Pancreas (tissue), 10 donors: ENCODE measurements around the gene MPND. TPM values are rescaled to one million over a fixed set of nuclear protein-coding genes. Genes with fewer than 3 reads are reported as not detected.
A peak's percentile ranks its signal among the peaks of the same experiment; 100 is the strongest.

Experiments used
- ATAC-seq, 4 donors: fragments of 200-7000 bp; cut with Tn5 transposase; one replicate each; pipeline versions ENCODE4 v1.8.0 to v1.9.1; 2020; ENCODE audit warnings: mild to moderate bottlenecking in 4 of 4, moderate library complexity in 4 of 4
- DNase-seq, 6 donors: peaks; one replicate each; pipeline ENCODE4 v3.0.0-alpha.2; 2020
- FAIRE-seq: peaks from 2 replicates; lab custom pipeline; 2012; peaks lifted over from hg19 to GRCh38; lab: Jason Lieb, UNC
- H3K27ac ChIP-seq, 4 donors: fragments of 200-600 bp; sonication (generic); 1 replicate in 3 of 4; 2 replicates in 1 of 4; pipeline versions ENCODE4 v1.5.0 to v1.8.0; 2020
- H3K27me3 ChIP-seq, 4 donors: fragments of 200-600 bp; one replicate each; pipeline ENCODE4 v1.8.0; 2021
- H3K36me3 ChIP-seq, 3 donors: fragments of 200-600 bp; sonication (generic) in 1 of 3; one replicate each; pipeline versions ENCODE4 v1.5.0 to v1.8.0; 2020 to 2021
- H3K4me1 ChIP-seq, 3 donors: fragments of 200-600 bp; one replicate each; pipeline ENCODE4 v1.8.0; 2021
- H3K4me3 ChIP-seq, 4 donors: fragments of 200-600 bp; sonication (generic) in 2 of 4; one replicate each; pipeline versions ENCODE4 v1.5.0 to v1.8.0; 2020 to 2021
- H3K9me3 ChIP-seq, 4 donors: fragments of 200-600 bp; one replicate each; pipeline ENCODE4 v1.8.0; 2021
- WGBS, 2 donors: extraction: QIAGEN DNeasy Blood & Tissue Kit; methylation state at CpG; one replicate each; pipeline ENCODE4 v1.1.7; 2013; 5-methylcytosine and 5-hydroxymethylcytosine counted together
- intact Hi-C, 3 donors: fragments of 100-400 bp; cut with DNase I; formaldehyde crosslinking; loops; one replicate each; pipeline versions ENCODE4 v1.11.1 to v1.14.2; 2022
- polyA plus RNA-seq, 2 donors: library from polyadenylated mRNA; stranded (reverse); fragments of 200-250 nt; gene quantifications; one replicate each; pipeline ENCODE4 v1.2.3, GENCODE V29; 2013
- total RNA-seq, 6 donors: library from RNA; stranded (reverse); fragmentation: NEBNext Ultra II Directional in 4 of 6; extraction: Animal tissue kit (Norgen Biotek cat#: 25700) in 4 of 6; gene quantifications; one replicate each; pipeline versions ENCODE4 v1.2.1 to v1.2.4, GENCODE V29; 2021 to 2023
- TF ChIP-seq, protein P1 (sequence below), 4 donors: fragments of 200-600 bp; sonication (generic) in 3 of 4; IDR thresholded peaks; one replicate each; pipeline versions ENCODE4 v1.5.0 to v1.8.0; 2021; ENCODE audit warnings: antibody characterized with exemption in 4 of 4
- donor health status: healthy with polysubstance abuse.
- donor health status: DM: no; HTN: no; CAD: no; lungs with moderate emphysema.
- donor health status: DM: no; HTN: no; CAD: no.
- donor health status: control.
- donor health status: control.
- donor health status: Bipolar disorder and iron deficiency.
- donor health status: DM: yes; HTN: yes; CAD: no.
- donor health status: DM: no; HTN: no; CAD: no.
- donor health status: DM: no; HTN: no; CAD: no.
- donor health status: DM: yes; HTN: yes; CAD: no.

MPND gene
- total and polyA plus RNA-seq, 8 donors: 11.8 to 20.0 (median 16.2) TPM

DNA sequence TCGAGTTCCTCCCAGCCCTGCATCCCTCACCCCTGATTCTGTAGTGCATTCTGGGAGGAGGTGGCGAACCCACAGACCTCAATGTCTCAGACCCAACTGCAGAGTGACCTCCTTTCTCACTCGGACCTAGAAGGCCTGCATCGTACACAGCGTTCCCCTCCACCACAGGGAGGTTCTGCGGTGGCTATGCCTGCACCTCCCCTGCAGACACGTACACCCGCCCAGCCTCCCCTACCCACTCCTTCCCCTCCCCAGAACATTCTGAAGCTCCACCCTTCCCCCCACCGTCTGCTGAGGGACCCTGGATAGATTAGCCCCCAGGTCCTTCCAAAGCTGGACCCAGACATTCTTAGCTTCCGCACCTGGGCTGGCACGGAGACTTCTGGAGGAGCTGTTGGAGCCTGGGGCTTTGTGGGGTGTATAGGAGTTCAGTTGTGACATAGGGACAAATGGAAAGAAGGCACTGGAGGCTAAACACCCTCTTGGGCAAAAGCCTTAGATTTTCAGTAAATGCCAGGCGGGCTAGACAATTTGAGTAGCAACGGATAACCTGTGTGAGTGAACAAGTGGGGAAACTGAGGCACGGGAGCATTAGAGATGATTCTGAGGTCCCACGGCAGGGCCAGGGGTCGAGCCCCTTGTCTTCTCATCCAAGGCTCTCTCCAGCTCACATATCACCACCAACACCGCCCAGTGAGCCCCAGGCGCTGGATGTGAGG is 39.4 kb upstream of the MPND start:
- intact Hi-C loops: no loop called here
- 33 to 41% methylated on average over 18 of the region's 18 CpGs for WGBS, 2 donors
- Histone ChIP-seq H3K9me3 (no peaks in the 10 kb centered on the region), H3K36me3 (no peaks in the 10 kb centered on the region), H3K27me3 (peaks cover 0 to 6% (median 3%) of the 10 kb centered on the region in 4 donors), H3K27ac (no peak overlapping the region), H3K4me3 (no peak overlapping the region), H3K4me1 (no peaks in the 10 kb centered on the region)
- FAIRE-seq (no peak), ATAC-seq (no peak), DNase-seq (no peak)
- TF ChIP-seq, protein P1, sequence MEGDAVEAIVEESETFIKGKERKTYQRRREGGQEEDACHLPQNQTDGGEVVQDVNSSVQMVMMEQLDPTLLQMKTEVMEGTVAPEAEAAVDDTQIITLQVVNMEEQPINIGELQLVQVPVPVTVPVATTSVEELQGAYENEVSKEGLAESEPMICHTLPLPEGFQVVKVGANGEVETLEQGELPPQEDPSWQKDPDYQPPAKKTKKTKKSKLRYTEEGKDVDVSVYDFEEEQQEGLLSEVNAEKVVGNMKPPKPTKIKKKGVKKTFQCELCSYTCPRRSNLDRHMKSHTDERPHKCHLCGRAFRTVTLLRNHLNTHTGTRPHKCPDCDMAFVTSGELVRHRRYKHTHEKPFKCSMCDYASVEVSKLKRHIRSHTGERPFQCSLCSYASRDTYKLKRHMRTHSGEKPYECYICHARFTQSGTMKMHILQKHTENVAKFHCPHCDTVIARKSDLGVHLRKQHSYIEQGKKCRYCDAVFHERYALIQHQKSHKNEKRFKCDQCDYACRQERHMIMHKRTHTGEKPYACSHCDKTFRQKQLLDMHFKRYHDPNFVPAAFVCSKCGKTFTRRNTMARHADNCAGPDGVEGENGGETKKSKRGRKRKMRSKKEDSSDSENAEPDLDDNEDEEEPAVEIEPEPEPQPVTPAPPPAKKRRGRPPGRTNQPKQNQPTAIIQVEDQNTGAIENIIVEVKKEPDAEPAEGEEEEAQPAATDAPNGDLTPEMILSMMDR (IDR thresholded peaks at IDR 0.05): no peak

DNA sequence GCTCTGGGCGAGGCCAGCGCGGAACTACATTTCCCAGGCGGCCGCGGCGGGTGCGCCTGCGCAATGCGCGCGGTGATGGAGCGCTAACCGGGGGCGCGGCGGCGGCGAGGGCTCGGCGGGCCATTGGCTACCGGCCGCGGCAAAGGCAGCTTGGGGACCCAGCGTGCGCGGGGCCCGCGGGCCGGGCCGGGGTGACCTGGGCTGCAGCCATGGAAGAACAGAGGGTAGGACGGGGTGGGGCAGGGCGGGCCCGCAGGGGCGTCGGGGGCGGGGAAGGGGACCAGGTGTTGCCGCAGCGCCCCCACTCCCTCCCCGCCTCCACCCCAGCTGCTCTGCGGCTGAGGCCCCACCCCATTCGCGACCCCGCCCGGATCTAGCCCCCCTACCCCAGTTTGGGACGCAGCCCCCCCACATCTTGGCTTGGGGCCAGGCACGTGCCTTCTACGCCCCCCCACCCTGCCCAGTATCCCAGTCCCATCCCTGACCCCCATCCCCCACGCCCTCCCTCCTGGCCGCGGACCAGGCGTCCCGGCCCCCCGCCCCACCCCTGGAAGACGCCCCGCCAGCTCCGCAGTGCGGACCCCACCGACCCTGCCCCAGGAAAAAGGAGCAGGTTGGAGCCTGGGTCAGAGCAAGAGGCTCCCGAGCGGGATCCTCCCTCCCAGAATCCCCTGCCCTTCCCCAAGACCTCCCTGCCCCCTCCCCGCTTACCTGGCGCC is 38.7 kb upstream of the MPND start, which contains the start of gene FSD1:
Gene FSD1, plus strand, starts transcription at position 61 of the 719 bp plus-strand sequence. Its CDS starts 149 bp downstream, at position 210.
- no peaks in the 10 kb centered on the region for H3K9me3 ChIP-seq
- no peak within 1 kb of the TSS for H3K4me3 ChIP-seq
- no peaks in the 10 kb centered on the region for H3K36me3 ChIP-seq
- no peak for FAIRE-seq
- no peaks in the 10 kb centered on the region for H3K4me1 ChIP-seq
- H3K27ac ChIP-seq: no peak within 1 kb of the TSS
- H3K27me3 ChIP-seq: peaks cover 0 to 6% (median 3%) of the 10 kb centered on the region in 4 donors
- TF ChIP-seq, protein P1 (IDR thresholded peaks at IDR 0.05): no peak
- intact Hi-C loops: no loop called here
- DNase-seq: peak in 1 of 6 donors; percentile 36
- peak in 2 of 4 donors; percentile 22 to 47 for ATAC-seq
- WGBS, 2 donors: 5 to 7% methylated on average over 35 to 53 of the region's 63 CpGs

DNA sequence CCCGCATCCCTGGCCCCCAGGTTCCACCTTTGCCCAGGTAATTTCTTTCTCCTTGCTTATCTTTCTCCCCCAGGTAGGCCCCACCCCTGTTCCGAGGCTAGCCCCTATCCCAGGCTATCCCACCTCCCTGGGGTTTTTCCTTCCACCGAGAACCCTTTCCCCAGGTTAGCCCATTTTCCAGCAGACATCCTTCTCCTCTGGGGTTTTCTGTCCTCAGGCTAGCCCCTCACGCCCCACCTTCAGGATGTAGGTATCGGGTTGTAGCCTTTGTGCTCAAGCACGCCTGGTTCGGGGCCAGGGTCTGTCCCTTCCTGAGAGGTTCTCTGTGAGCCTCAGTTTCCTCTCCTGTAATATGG is 38.1 kb upstream of the MPND start:
- Histone ChIP-seq H3K27ac (no peak overlapping the region), H3K4me1 (no peaks in the 10 kb centered on the region), H3K27me3 (peaks cover 0 to 6% (median 3%) of the 10 kb centered on the region in 4 donors), H3K4me3 (no peak overlapping the region), H3K36me3 (no peaks in the 10 kb centered on the region), H3K9me3 (no peaks in the 10 kb centered on the region)
- FAIRE-seq (no peak), ATAC-seq (no peak), DNase-seq (no peak)
- TF ChIP-seq, protein P1 (IDR thresholded peaks at IDR 0.05): no peak
- WGBS, 2 donors: 61 to 67% methylated on average over 7 of the region's 7 CpGs
- intact Hi-C loops: no loop called here

DNA sequence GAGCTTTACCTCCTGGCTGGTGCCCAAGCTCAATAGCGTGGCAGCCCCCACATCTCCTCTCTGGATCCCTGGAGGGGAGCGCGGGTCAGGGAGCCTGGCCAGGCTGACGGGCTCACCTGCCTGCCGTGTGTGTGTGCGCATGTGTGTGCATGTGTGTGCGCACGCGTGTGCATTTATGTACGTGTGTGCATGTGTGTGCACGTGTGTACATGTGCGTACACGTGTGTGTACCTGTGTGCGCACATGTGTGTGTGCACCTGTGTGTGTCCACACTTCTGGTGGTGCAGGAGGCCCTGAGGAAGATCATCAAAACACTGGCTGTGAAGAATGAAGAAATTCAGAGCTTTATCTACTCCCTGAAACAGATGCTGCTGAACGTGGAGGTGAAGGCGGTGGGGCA is 37.7 kb upstream of the MPND start:
- no peak overlapping the region for H3K27ac ChIP-seq
- DNase-seq: no peak
- H3K4me1 ChIP-seq: no peaks in the 10 kb centered on the region
- TF ChIP-seq, protein P1 (IDR thresholded peaks at IDR 0.05): no peak
- H3K36me3 ChIP-seq: no peaks in the 10 kb centered on the region
- no peaks in the 10 kb centered on the region for H3K9me3 ChIP-seq
- no peak for FAIRE-seq
- H3K27me3 ChIP-seq: peaks cover 0 to 6% (median 3%) of the 10 kb centered on the region in 4 donors
- 72 to 75% methylated on average over 16 of the region's 16 CpGs for WGBS, 2 donors
- no peak for ATAC-seq
- no peak overlapping the region for H3K4me3 ChIP-seq
- intact Hi-C loops: no loop called here
